ENCODE results near the gene GPRIN2. TPM values are rescaled to one million over a fixed set of nuclear protein-coding genes. Genes with fewer than 3 reads are reported as not detected.
"Not testable (repeated sequence)": the region's sequence is repeated elsewhere in the genome, so short reads cannot be mapped to it uniquely, and the experiment has no call there.

GPRIN2 gene
- total RNA-seq, 1 donor from 2014 or later, result 0.53 TPM

GRCh38 chr10:46512002-46512401 lies 44.5 kb downstream of the GPRIN2 start:
- not testable (repeated sequence) for FAIRE-seq; H3K4me3 ChIP-seq (ENCODE audit: low read depth, low read length); DNase-seq (ENCODE audit: low read depth); H3K27me3 ChIP-seq (ENCODE audit: control insufficient read depth, insufficient read depth, low read length); H3K36me3 ChIP-seq (ENCODE audit: control insufficient read depth, insufficient read depth, low read length)

Other genes with a start within 250 kb of the GPRIN2 start
- 60.6 and 153 TPM in 2 replicates for gene ANXA8L1, start 180.9 kb downstream of the GPRIN2 start, total RNA-seq
- not detected in 2 replicates for gene NPY4R, start 90.7 kb downstream of the GPRIN2 start, total RNA-seq
- gene SYT15, start 22.5 kb upstream of the GPRIN2 start, total RNA-seq, result under 0.01 and 0.13 TPM in 2 replicates